SK-N-DZ (cell line): ENCODE measurements around the gene SLC22A31.

ENCODE experiments used
- DNase-seq: peaks from one replicate; pipeline ENCODE4 v3.0.0-alpha.2; 2015; ENCODE audit warnings: low spot score

The SLC22A31 gene

GRCh38 chr16:89179656-89180315 is 20.6 kb downstream of the SLC22A31 start:
- no peak for DNase-seq

GRCh38 chr16:89179148-89179484 is 21.2 kb downstream of the SLC22A31 start:
- no peak for DNase-seq

GRCh38 chr16:89178453-89179147 is 21.7 kb downstream of the SLC22A31 start:
- DNase-seq, result no peak

- no peak for DNase-seq
Measured at GRCh38 chr16:89177501-89177900, 22.8 kb downstream of the SLC22A31 start.

GRCh38 chr16:89176717-89177116 is 23.6 kb downstream of the SLC22A31 start:
- no peak for DNase-seq

GRCh38 chr16:89176147-89176690 is 24.1 kb downstream of the SLC22A31 start:
- DNase-seq, result no peak

- no peak for DNase-seq
Measured at GRCh38 chr16:89175280-89176146, 24.8 kb downstream of the SLC22A31 start.

GRCh38 chr16:89174877-89175276 is 25.5 kb downstream of the SLC22A31 start:
- DNase-seq, result no peak

GRCh38 chr16:89174055-89174827 is 26.1 kb downstream of the SLC22A31 start:
- no peak for DNase-seq

- DNase-seq, result no peak
Measured at GRCh38 chr16:89173174-89173921, 27.0 kb downstream of the SLC22A31 start.

GRCh38 chr16:89172528-89173173 is 27.7 kb downstream of the SLC22A31 start:
- DNase-seq, result no peak

- no peak for DNase-seq
Measured at GRCh38 chr16:89172171-89172527, 28.2 kb downstream of the SLC22A31 start.

GRCh38 chr16:89171216-89172170 is 28.8 kb downstream of the SLC22A31 start, which contains the start of gene CDH15:
CDH15 (plus strand) TSS chr16:89171748; CDS start chr16:89171832, 84 bp downstream.
- DNase-seq, result peak; percentile 88

- no peak for DNase-seq
Measured at GRCh38 chr16:89170346-89171215, 29.8 kb downstream of the SLC22A31 start.

- no peak for DNase-seq
Measured at GRCh38 chr16:89169778-89170177, 30.6 kb downstream of the SLC22A31 start.

- no peak for DNase-seq
Measured at GRCh38 chr16:89168381-89169189, 31.8 kb downstream of the SLC22A31 start.

GRCh38 chr16:89167425-89167941 is 32.9 kb downstream of the SLC22A31 start:
- DNase-seq, result peak; percentile 82
